Suprapubic skin (tissue), 4 donors: ENCODE results near the gene KANSL1. TPM values are rescaled to one million over a fixed set of nuclear protein-coding genes. Genes with fewer than 3 reads are reported as not detected.
"Not testable (repeated sequence)": the region's sequence is repeated elsewhere in the genome, so short reads cannot be mapped to it uniquely, and the experiment has no call there.

ENCODE experiments used
- DNase-seq, 2 donors: peaks; one replicate each; pipeline ENCODE4 v3.0.0-alpha.2; 2019; ENCODE audit warnings: low spot score in 2 of 2
- H3K27ac ChIP-seq: fragments of 200-600 bp; sonication (generic); one replicate; pipeline ENCODE4 v1.5.1; 2019
- H3K27me3 ChIP-seq: fragments of 200-600 bp; sonication (generic); one replicate; pipeline ENCODE4 v1.5.1; 2019
- H3K36me3 ChIP-seq: fragments of 200-600 bp; sonication (generic); one replicate; pipeline ENCODE4 v1.5.1; 2019
- H3K4me1 ChIP-seq: fragments of 200-600 bp; sonication (generic); one replicate; pipeline ENCODE4 v1.5.1; 2019
- H3K4me3 ChIP-seq: fragments of 200-600 bp; sonication (generic); one replicate; pipeline ENCODE4 v1.5.1; 2019; ENCODE audit warnings: mild to moderate bottlenecking
- H3K9me3 ChIP-seq: fragments of 200-600 bp; sonication (generic); one replicate; pipeline ENCODE4 v1.5.1; 2019
- CTCF ChIP-seq, 2 donors: fragments of 200-600 bp in 1 of 2; fragments of 450-650 bp in 1 of 2; sonication (generic) in 1 of 2; IDR thresholded peaks; one replicate each; pipeline ENCODE4 v1.5.1; 2016 to 2019; ENCODE audit warnings: antibody characterized with exemption in 2 of 2, mild to moderate bottlenecking in 1 of 2, moderate library complexity in 1 of 2
- EP300 ChIP-seq: sonication (generic); formaldehyde crosslinking; IDR thresholded peaks from one replicate; pipeline ENCODE4 v1.6.1; 2017; ENCODE audit warnings: antibody characterized with exemption
- POLR2A ChIP-seq, 2 donors: fragments of 450-650 bp; IDR thresholded peaks; one replicate each; pipeline ENCODE4 v1.6.1; 2017; ENCODE audit warnings: antibody characterized with exemption in 2 of 2, mild to moderate bottlenecking in 2 of 2, moderate library complexity in 2 of 2
- POLR2AphosphoS5 ChIP-seq, 3 donors: sonication (generic); formaldehyde crosslinking; IDR thresholded peaks; one replicate each; pipeline ENCODE4 v1.6.1; 2017; ENCODE audit warnings: antibody characterized with exemption in 3 of 3
- WGBS: methylation state at CpG from one replicate; pipeline ENCODE4 v1.1.5; 2018; 5-methylcytosine and 5-hydroxymethylcytosine counted together
- total RNA-seq, 4 donors: library from RNA; depleted of rRNA; stranded (reverse); fragments of >200 nt; gene quantifications; one replicate each; pipeline ENCODE4 v1.1.0, GENCODE V29; 2016

KANSL1 gene
- total RNA-seq, result 100 to 1,000 TPM in 1 of 4 donors, 10 to 100 TPM in 3; 68.2 to 187 (median 79.0) TPM

- WGBS, result 2% methylated on average over 36 of the region's 72 CpGs
- H3K27me3 ChIP-seq, result no peaks in the 10 kb centered on the region
- peaks cover 35% of the 10 kb centered on the region for H3K4me1 ChIP-seq
- TF ChIP-seq POLR2A (IDR thresholded peaks at IDR 0.05) (no peak), CTCF (IDR thresholded peaks at IDR 0.05) (peak; percentile 42 to 53), EP300 (no peak), POLR2AphosphoS5 (IDR thresholded peaks at IDR 0.05) (no peak)
- peak; percentile 90 to 91 for DNase-seq
- H3K9me3 ChIP-seq, result no peaks in the 10 kb centered on the region
- H3K27ac ChIP-seq, result peak within 1 kb of the TSS; percentile 100
- no peaks in the 10 kb centered on the region for H3K36me3 ChIP-seq
- H3K4me3 ChIP-seq, result peak within 1 kb of the TSS; percentile 99
Measured at GRCh38 chr17:46193151-46193625, at the start of gene KANSL1. Gene KANSL1 (minus strand): TSS chr17:46193429. CDS start chr17:46172143, 21,286 bp downstream.

- H3K27ac ChIP-seq, DNase-seq, H3K9me3 ChIP-seq, H3K4me1 ChIP-seq, H3K36me3 ChIP-seq, H3K27me3 ChIP-seq, H3K4me3 ChIP-seq: not testable (repeated sequence)
- WGBS, result 94% methylated on average over 8 of the region's 8 CpGs
Measured at GRCh38 chr17:46231359-46231758, 38.1 kb upstream of the KANSL1 start.

GRCh38 chr17:46225274-46225794 is 32.1 kb upstream of the KANSL1 start:
- peak; percentile 91 to 92 for DNase-seq
- Histone ChIP-seq H3K27ac (peak overlapping the region; percentile 70), H3K4me3 (peak overlapping the region; percentile 72)
- not testable (repeated sequence) for H3K9me3 ChIP-seq, H3K4me1 ChIP-seq, H3K36me3 ChIP-seq, H3K27me3 ChIP-seq
- WGBS, result under 1% methylated on average over 17 of the region's 22 CpGs

GRCh38 chr17:46224864-46225263 is 31.6 kb upstream of the KANSL1 start:
- H3K27me3 ChIP-seq, H3K4me1 ChIP-seq, H3K36me3 ChIP-seq, DNase-seq, H3K9me3 ChIP-seq: not testable (repeated sequence)
- Histone ChIP-seq H3K27ac (peak overlapping the region; percentile 70), H3K4me3 (peak overlapping the region; percentile 72)
- WGBS, result no CpG with 5 or more reads among the region's 54 CpGs

GRCh38 chr17:46223041-46223440 is 29.8 kb upstream of the KANSL1 start:
- not testable (repeated sequence) for H3K27ac ChIP-seq, H3K4me3 ChIP-seq, H3K4me1 ChIP-seq, H3K27me3 ChIP-seq, DNase-seq, H3K9me3 ChIP-seq, H3K36me3 ChIP-seq
- WGBS, result no CpG with 5 or more reads among the region's 2 CpGs

- Histone ChIP-seq H3K27me3 (no peaks in the 10 kb centered on the region), H3K4me3 (no peak overlapping the region)
- DNase-seq, result no peak
Measured at GRCh38 chr17:46216682-46217081, 23.5 kb upstream of the KANSL1 start.

More at GRCh38 chr17:46216682-46217081, 23.5 kb upstream of the KANSL1 start:
- peaks cover 3% of the 10 kb centered on the region for H3K4me1 ChIP-seq
- H3K27ac ChIP-seq, result no peak overlapping the region
- no peak for TF ChIP-seq POLR2A (IDR thresholded peaks at IDR 0.05)
- TF ChIP-seq EP300, result no peak
- no peak for TF ChIP-seq CTCF (IDR thresholded peaks at IDR 0.05)
- TF ChIP-seq POLR2AphosphoS5 (IDR thresholded peaks at IDR 0.05), result no peak
- 93% methylated on average over 3 of the region's 3 CpGs for WGBS
- peaks cover 13% of the 10 kb centered on the region for H3K36me3 ChIP-seq
- no peaks in the 10 kb centered on the region for H3K9me3 ChIP-seq
